Activated T-helper 2 cell treated with anti-CD3 and anti-CD28 coated beads, Interferon-gamma antibody, Interleukin-2, Interleukin-4, amounts not matched to agents 10 μg/mL and 5 μg/mL and 100 μg/mL, durations not matched to agents 14 hours and 24 hours and 36 hours (primary cell): ENCODE results near the gene TNFAIP3. TPM values are rescaled to one million over a fixed set of nuclear protein-coding genes. Genes with fewer than 3 reads are reported as not detected.

ENCODE experiments used
- DNase-seq: peaks from one replicate; pipeline ENCODE4 v3.0.0; 2021; ENCODE audit warnings: low spot score
- H3K27ac Mint-ChIP-seq: one replicate; pipeline ENCODE4 v1.8.0; 2021; ENCODE audit warnings: mixed read lengths
- H3K27me3 Mint-ChIP-seq: one replicate; pipeline ENCODE4 v1.8.0; 2021; ENCODE audit warnings: low read depth, mixed read lengths
- H3K36me3 Mint-ChIP-seq: one replicate; pipeline ENCODE4 v1.8.0; 2021; ENCODE audit warnings: low read depth, mixed read lengths
- H3K4me1 Mint-ChIP-seq: one replicate; pipeline ENCODE4 v1.8.0; 2021; ENCODE audit warnings: low read depth, mixed read lengths
- H3K4me3 Mint-ChIP-seq: one replicate; pipeline ENCODE4 v1.8.0; 2021; ENCODE audit warnings: low read depth, mild to moderate bottlenecking, moderate library complexity, mixed read lengths
- H3K9me3 Mint-ChIP-seq: one replicate; pipeline ENCODE4 v1.8.0; 2021; ENCODE audit warnings: mixed read lengths
- intact Hi-C: fragments of 100-400 bp; cut with micrococcal nuclease; formaldehyde crosslinking; loops from one replicate; pipeline ENCODE4 v1.15.1; 2023
- total RNA-seq: library from RNA; stranded (reverse); gene quantifications from 2 replicates; pipeline ENCODE4 v1.2.3, GENCODE V29; 2022

The TNFAIP3 gene
- total RNA-seq, 1 donor from 2014 or later, result 251 TPM

DNA sequence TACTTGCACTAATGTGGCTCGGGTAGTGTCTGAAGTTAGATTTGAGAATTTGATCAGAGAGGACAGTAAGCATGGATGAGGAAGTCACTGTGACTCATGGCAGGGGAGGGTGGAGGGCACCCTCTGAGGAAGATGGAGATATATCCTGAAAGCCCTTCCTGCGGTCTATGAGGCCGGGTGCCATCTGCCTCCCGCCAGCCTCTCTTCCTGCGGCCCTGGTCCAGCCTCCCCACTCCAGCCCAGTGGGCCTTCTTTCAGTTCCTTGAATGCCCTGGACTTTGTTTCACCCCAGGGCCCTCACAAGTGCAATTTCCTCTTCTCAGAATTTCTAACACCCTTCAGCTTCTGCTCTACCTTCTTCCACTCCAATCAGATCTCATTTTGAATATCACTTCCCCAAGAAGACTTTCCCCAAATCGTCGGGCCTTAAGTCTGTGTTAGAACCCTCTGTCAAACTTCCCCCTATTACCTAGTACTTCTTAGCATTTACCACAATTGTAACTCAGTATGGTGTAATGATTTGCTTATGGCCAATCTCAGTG lies 20.2 kb upstream of the TNFAIP3 start:
- Mint-ChIP-seq H3K36me3 (peaks cover 10% of the 10 kb centered on the region), H3K4me3 (no peak overlapping the region), H3K27ac (no peak overlapping the region), H3K9me3 (peaks cover 21% of the 10 kb centered on the region), H3K4me1 (peaks cover 19% of the 10 kb centered on the region), H3K27me3 (no peaks in the 10 kb centered on the region)
- no peak for DNase-seq
- intact Hi-C loops, result loop anchor here (5.0 kb wide), 1 partner anchor 35 kb away; no protein-coding TSS in a partner anchor

DNA sequence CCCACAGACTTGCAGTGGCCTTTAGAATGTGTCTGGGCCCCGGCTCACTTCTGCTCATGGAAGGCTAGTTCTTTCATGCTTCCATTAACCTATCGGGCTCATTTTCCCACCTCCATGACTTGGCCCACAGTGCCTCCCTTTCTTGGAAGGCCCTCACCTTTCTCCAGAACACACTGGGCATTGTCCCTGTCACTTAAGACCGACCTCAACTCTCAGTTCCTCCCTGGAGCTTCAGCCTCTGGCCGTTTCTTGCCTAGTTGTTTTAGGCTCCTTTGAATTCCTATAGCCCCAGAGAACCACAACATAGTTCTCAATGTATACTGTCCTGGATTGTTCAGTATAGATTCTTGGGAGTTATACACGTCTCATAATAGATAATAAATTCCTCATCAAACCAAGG lies 19.3 kb upstream of the TNFAIP3 start:
- H3K4me3 Mint-ChIP-seq, result no peak overlapping the region
- peaks cover 5% of the 10 kb centered on the region for H3K36me3 Mint-ChIP-seq
- intact Hi-C loops, result loop anchor here (5.0 kb wide), 1 partner anchor 35 kb away; no protein-coding TSS in a partner anchor
- no peak overlapping the region for H3K27ac Mint-ChIP-seq
- peaks cover 24% of the 10 kb centered on the region for H3K4me1 Mint-ChIP-seq
- H3K9me3 Mint-ChIP-seq, result peaks cover 12% of the 10 kb centered on the region
- H3K27me3 Mint-ChIP-seq, result no peaks in the 10 kb centered on the region
- DNase-seq, result no peak

DNA sequence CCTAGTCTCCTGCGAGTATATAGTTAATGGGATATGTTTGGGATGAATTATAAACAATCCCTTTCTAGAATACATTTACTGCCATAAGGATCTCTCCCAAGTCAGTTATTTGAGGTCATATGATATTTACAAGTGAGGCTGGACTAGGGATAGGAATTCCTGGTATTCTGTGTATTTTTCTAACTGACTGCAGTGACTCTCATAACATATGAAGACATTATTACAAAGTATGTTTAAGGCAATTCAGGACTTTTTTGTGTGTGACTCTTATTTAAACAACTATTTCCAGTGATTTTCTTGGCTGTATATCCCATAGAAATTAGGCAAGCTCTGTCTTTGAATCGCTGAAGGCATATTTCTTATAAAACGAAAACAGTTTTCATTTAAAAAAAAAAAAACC lies 18.4 kb upstream of the TNFAIP3 start:
- Mint-ChIP-seq H3K4me1 (peaks cover 25% of the 10 kb centered on the region), H3K27me3 (no peaks in the 10 kb centered on the region), H3K27ac (no peak overlapping the region), H3K4me3 (no peak overlapping the region), H3K36me3 (no peaks in the 10 kb centered on the region), H3K9me3 (peaks cover 3% of the 10 kb centered on the region)
- no peak for DNase-seq
- intact Hi-C loops, result loop anchor here (1.0 to 5.0 kb wide), 4 partner anchors 18 to 133 kb away; no protein-coding TSS in a partner anchor

DNA sequence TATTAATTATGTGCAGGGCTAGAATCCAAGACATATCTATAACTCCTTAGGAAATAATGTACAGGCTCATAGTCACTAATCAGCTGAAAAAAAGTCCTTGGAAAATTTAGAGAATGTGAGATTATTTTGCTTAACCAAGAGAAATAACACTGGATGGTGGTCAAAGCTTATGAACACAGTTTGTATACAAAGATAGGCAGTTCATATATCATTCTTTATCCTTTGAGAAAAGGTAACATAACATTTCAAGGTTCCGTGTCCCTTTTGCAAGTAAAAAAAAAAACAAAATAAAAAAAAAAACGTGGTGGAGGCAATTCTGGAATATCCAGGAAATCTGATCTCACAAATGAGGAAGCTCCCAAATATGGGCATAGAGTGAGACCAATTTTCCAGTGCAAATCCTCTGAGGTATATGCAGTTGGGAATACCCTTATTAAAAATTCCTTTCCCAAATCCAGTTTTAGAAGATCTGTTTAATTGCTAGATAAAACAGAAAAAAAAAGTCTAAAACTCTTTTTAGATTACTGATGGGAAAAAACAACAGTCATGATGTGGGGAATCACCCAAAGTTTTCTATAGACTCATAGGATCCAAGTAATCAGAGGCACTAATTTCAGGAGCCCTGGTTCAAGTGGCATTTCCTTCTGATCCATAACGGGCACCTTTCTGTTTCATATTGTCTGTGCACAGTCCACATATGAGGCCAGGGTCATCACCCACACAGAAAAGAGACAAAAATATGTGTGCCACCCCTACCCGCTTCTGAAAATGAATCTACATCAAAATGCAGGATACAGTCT lies 17.7 kb upstream of the TNFAIP3 start:
- Mint-ChIP-seq H3K36me3 (no peaks in the 10 kb centered on the region), H3K27me3 (no peaks in the 10 kb centered on the region), H3K27ac (peak overlapping the region; percentile 24), H3K4me1 (peaks cover 27% of the 10 kb centered on the region), H3K9me3 (no peaks in the 10 kb centered on the region), H3K4me3 (no peak overlapping the region)
- intact Hi-C loops, result loop anchor here (1.0 to 5.0 kb wide), 4 partner anchors 19 to 134 kb away; no protein-coding TSS in a partner anchor
- no peak for DNase-seq

DNA sequence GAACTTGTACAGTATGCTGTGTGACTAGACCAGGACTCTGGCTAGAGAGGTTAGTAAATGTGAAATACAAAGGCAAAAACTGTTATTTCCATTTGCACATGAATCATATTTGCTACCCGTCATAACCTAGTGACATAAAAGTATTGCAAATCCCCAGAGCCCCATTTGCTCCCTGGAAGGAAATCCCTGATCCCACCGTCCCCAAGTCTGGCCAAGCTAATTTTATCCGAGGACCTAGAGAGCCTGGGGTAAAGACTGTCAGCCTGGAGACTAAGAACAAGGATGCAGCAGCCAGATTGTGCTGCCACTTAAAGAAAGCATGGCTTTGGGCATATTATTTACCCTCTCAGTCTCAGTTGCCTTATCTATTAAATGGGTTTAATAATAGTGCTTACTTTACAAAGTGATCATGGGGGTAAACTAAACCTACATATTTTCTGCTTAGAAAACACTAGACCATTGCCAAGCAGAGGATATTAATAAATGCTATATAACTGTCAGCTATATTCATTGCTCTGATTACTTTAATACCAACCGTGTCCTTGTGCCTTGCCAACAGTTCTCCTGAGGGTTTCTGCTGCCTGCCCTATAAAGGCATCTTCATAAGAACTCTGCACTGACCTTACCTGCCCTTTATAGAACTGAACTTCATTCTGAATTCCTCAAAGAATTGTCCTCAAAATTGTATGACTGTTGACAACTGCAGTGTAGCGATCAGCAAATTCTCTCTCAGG lies 16.9 kb upstream of the TNFAIP3 start:
- intact Hi-C loops, result loop anchor here (1.0 to 5.0 kb wide), 5 partner anchors 16 to 135 kb away; no protein-coding TSS in a partner anchor
- Mint-ChIP-seq H3K27ac (peak overlapping the region; percentile 58), H3K4me1 (peaks cover 27% of the 10 kb centered on the region)

DNA sequence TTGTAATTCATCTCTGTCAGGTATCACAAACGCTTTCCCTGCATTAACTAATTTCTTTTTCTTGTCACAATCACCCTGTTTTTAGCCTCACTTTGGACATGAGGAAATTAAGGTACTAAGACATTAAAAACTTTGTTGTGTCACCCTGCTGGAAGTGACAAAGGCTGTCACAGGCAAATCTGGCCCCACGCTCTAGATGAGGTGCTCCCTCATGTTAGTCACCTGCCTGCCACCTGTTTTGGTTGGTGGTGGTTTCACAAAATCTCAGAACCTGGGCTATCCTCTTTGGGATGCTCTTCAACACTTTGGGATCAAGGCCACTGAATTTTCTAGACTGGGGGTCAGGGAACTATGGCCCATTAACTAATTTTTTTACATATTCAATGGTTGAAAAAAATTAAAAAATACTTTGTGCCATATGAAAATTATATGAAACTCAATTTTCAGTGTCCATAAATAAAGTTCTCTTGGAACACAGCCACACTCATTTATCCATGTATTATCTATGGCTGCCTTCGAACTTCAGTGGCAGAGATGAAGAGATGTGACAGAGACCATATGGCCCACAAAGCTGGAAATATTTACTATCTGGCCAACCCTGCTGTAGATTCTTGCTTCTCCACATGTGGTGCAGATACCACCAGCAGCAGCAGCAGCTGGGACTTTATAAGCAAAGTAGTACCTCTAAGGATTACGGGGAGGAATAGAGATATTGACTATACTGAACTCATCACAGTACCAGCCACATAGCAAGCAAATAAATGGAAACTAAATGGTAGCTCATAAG lies 16.1 kb upstream of the TNFAIP3 start:
- Mint-ChIP-seq H3K4me1 (peaks cover 27% of the 10 kb centered on the region), H3K4me3 (no peak overlapping the region)

More for the DNA sequence above, 16.9 kb upstream of the TNFAIP3 start:
- H3K36me3 Mint-ChIP-seq, result no peaks in the 10 kb centered on the region
- H3K27me3 Mint-ChIP-seq, result no peaks in the 10 kb centered on the region
- H3K9me3 Mint-ChIP-seq, result no peaks in the 10 kb centered on the region
- DNase-seq, result no peak
- H3K4me3 Mint-ChIP-seq, result no peak overlapping the region

DNA sequence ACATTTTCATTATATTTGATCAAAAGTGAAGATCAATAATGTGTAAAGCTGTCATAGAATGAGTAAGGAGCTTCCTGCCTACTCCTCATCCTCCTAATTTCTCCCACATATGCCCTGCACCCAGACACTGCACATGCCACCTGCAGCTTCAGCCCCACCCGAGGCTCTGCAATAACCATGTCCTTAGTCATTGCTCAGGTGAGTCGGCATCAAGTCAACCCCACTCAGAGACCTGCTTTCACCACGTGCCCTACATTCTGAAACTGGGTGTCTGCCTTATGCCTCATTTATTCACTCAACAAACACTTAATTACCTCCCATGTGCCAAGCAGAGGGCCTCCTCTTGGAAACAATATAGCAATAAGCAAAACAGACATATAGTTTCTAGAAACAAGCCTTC lies 15.4 kb upstream of the TNFAIP3 start:
- H3K27ac Mint-ChIP-seq, result no peak overlapping the region
- peaks cover 11% of the 10 kb centered on the region for H3K36me3 Mint-ChIP-seq
- H3K4me3 Mint-ChIP-seq, result no peak overlapping the region
- peaks cover 3% of the 10 kb centered on the region for H3K9me3 Mint-ChIP-seq
- no peaks in the 10 kb centered on the region for H3K27me3 Mint-ChIP-seq
- intact Hi-C loops, result no loop called here
- peaks cover 28% of the 10 kb centered on the region for H3K4me1 Mint-ChIP-seq
- DNase-seq, result no peak

More for the DNA sequence above, 16.1 kb upstream of the TNFAIP3 start:
- peaks cover 6% of the 10 kb centered on the region for H3K36me3 Mint-ChIP-seq
- DNase-seq, result no peak
- intact Hi-C loops, result loop anchor here (1.0 kb wide), 1 partner anchor 15 kb away; no protein-coding TSS in a partner anchor
- peaks cover 3% of the 10 kb centered on the region for H3K9me3 Mint-ChIP-seq
- no peaks in the 10 kb centered on the region for H3K27me3 Mint-ChIP-seq
- H3K27ac Mint-ChIP-seq, result peak overlapping the region; percentile 58

DNA sequence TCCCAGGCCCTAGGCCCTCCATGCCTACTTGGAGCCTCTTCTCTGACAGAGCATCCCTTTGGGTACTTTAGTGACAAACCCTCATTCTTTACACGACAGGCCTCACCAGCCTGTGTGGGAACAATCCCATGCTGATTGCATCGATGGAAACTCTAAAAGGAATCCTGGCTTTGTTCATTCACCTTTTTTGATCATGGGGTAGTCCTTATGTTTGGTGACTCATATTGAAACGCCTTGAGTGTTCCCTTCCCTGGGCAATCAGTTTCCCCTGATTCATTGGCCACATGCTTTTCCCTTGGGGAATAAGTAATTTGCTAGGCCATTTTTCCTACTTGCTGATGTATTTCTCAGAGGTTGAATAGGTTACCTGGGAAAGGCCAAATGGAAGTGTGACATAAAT lies 14.7 kb upstream of the TNFAIP3 start:
- Mint-ChIP-seq H3K27ac (peak overlapping the region; percentile 7), H3K4me3 (no peak overlapping the region), H3K36me3 (peaks cover 12% of the 10 kb centered on the region), H3K4me1 (peaks cover 28% of the 10 kb centered on the region), H3K9me3 (peaks cover 3% of the 10 kb centered on the region), H3K27me3 (no peaks in the 10 kb centered on the region)
- no peak for DNase-seq
- intact Hi-C loops, result no loop called here

DNA sequence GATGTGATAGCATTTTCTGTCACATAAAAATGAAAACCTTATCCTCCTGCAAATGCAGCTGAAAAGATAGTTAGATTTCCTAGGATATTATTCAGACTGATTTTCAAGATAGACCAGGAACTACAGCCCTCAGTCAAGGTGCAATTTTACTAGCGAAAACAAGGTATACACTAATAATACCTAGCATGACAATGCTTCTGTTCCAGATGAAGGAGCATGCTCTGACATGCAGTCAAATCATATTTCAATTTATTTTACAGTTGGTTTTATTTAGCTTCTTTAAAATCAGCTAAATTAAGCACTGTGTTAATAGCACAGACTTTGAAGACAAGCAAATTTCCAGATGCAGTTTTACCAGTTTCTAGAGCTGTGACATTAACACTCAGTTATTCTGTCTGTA lies 14.2 kb upstream of the TNFAIP3 start:
- H3K9me3 Mint-ChIP-seq, result peaks cover 7% of the 10 kb centered on the region
- no peaks in the 10 kb centered on the region for H3K27me3 Mint-ChIP-seq
- H3K27ac Mint-ChIP-seq, result no peak overlapping the region
- no peak for DNase-seq
- H3K4me3 Mint-ChIP-seq, result no peak overlapping the region
- peaks cover 17% of the 10 kb centered on the region for H3K36me3 Mint-ChIP-seq
- intact Hi-C loops, result no loop called here
- H3K4me1 Mint-ChIP-seq, result peaks cover 28% of the 10 kb centered on the region

DNA sequence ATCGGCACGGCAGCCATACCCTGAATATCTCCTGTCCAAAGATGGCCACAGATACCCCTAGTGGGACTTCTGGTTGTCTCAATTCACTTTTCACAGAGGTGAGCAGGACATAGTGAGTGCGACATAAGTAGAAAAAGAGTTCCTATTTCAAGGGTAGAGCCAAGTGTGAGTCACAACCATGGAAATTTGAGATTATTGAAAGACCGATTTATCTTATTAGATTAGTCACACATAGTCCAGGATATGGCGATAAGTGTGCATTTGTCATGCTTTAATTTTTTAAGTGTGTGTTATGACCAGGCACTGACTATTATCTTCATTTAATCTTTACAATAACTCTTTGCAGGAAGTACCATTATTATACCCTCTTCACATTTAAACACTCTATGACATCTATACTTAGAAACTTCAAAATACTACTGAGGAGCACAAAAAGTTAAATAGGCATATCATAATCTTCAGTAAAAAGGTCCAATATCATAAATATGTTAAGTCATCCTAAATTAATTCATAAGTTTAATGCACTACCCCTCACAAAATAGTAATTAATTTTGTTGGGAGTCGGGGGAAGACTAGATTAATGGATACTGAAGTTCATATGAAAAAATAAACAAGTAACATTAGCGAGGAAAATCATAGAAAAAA lies 13.4 kb upstream of the TNFAIP3 start:
- peaks cover 8% of the 10 kb centered on the region for H3K9me3 Mint-ChIP-seq
- intact Hi-C loops, result no loop called here
- no peak for DNase-seq

DNA sequence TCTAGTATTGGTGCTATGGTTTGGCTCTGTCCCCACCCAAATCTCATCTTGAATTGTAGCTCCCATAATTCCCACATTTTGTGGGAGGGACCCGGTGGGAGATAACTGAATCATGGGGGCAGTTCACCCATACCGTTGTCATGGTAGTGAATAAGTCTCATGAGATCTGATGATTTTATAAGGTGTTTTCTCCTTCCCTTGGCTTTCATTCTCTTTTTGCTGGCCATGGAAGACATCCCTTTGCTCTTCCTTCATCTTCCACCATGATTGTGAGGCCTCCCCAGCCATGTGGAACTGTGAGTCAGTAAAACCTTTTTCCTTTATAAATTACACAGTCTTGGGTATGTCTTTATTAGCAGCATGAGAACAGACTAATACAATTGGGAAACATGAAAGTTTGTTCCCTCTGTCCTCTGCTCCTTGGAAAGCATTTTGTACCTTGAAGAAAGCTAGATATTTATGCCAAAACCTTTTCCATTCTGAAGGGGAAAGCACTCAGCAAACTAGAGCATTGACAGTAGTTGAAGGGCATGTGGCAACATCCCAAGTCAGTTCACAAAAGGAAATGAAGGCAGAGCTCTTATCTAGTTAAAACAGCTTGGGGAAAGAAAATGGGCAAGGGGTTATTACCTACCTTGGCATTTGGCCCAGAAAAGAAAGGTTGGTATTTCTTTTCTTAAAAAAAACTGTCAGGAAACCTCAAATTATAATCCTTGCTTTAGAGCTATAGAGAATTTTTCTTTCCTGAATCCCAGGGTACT lies 10.7 kb upstream of the TNFAIP3 start:
- DNase-seq, result no peak
- H3K36me3 Mint-ChIP-seq, result peaks cover 21% of the 10 kb centered on the region
- H3K27ac Mint-ChIP-seq, result no peak overlapping the region
- no peak overlapping the region for H3K4me3 Mint-ChIP-seq
- H3K4me1 Mint-ChIP-seq, result peaks cover 18% of the 10 kb centered on the region
- intact Hi-C loops, result no loop called here
- H3K9me3 Mint-ChIP-seq, result peaks cover 8% of the 10 kb centered on the region
- H3K27me3 Mint-ChIP-seq, result no peaks in the 10 kb centered on the region

More for the DNA sequence above, 13.4 kb upstream of the TNFAIP3 start:
- peaks cover 28% of the 10 kb centered on the region for H3K4me1 Mint-ChIP-seq
- H3K36me3 Mint-ChIP-seq, result peaks cover 21% of the 10 kb centered on the region
- H3K4me3 Mint-ChIP-seq, result no peak overlapping the region
- no peak overlapping the region for H3K27ac Mint-ChIP-seq
- H3K27me3 Mint-ChIP-seq, result no peaks in the 10 kb centered on the region
